WI38 (cell line): ENCODE data around the gene DENND6B.

Source experiments
- H3K4me3 ChIP-seq: 2 replicates; pipeline ENCODE4 v1.5.1; 2011; ENCODE audit warnings: low read depth, mild to moderate bottlenecking, control low read depth, low read length
- TF ChIP-seq, protein P1 (sequence below): IDR thresholded peaks from 2 replicates; pipeline ENCODE4 v1.5.1; 2012; ENCODE audit warnings: low read depth, mild to moderate bottlenecking, control low read depth, low read length

The DENND6B gene

DNA sequence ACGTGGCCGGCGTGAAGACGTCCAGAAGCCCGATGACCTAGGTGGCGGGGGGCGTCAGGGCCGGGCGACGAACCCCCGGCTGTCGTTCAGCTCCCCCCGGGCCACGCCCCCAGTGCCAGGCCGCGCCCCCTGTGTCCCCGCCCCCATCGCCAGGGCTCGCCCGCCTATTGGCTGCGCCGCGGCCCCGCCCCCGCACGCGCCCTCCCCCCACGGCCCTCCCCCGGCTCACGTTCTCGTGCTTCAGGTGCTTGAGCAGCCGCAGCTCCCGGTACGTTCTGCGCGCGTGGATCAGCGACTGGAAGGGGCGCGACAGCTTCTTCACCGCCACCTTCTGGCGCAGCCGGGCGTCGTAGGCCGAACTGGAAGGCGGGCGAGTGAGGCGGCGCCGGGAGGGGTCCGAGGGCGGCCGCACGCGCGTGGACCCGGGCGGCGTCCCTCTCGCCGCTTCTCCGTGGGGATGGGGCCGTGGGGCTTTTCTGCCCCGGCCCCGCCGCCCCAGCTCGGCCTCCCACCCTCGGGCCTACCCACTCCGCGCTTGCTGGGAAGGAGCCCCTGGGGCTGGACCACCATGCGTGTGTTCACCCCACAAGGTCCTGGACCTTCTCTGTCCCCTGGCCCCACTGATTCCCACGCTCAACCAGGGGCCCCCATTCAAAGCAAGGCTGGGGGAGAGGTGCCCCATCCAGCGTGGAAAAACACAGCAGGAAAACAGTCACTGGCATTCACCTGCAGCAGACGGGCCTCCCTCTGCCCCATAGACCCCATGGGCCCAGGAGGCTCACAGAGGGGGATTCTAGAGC lies 59.0 kb downstream of the DENND6B start:
- TF ChIP-seq, protein P1, sequence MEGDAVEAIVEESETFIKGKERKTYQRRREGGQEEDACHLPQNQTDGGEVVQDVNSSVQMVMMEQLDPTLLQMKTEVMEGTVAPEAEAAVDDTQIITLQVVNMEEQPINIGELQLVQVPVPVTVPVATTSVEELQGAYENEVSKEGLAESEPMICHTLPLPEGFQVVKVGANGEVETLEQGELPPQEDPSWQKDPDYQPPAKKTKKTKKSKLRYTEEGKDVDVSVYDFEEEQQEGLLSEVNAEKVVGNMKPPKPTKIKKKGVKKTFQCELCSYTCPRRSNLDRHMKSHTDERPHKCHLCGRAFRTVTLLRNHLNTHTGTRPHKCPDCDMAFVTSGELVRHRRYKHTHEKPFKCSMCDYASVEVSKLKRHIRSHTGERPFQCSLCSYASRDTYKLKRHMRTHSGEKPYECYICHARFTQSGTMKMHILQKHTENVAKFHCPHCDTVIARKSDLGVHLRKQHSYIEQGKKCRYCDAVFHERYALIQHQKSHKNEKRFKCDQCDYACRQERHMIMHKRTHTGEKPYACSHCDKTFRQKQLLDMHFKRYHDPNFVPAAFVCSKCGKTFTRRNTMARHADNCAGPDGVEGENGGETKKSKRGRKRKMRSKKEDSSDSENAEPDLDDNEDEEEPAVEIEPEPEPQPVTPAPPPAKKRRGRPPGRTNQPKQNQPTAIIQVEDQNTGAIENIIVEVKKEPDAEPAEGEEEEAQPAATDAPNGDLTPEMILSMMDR = no peak
- H3K4me3 ChIP-seq = peak overlapping the region; percentile 35

DNA sequence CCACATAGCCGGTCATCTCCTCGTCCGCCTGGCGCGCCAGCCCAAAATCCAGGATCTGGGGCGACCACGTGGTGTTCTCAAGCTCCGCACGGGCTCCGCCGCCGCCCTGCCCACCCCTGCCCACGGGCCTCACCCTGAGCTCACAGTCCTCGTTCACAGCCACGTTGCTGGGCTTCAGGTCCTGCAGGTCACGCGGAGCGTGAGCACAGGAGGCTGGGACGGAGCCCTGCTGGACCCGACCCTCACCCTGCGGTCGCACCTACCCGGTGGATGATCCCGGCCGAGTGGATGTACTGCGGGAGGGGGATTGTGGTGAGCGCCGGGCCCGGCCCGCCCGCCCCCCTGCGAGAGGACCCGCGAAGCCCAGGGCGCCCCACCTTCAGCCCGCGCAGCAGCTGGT lies 59.8 kb downstream of the DENND6B start:
- H3K4me3 ChIP-seq = no peak overlapping the region

DNA sequence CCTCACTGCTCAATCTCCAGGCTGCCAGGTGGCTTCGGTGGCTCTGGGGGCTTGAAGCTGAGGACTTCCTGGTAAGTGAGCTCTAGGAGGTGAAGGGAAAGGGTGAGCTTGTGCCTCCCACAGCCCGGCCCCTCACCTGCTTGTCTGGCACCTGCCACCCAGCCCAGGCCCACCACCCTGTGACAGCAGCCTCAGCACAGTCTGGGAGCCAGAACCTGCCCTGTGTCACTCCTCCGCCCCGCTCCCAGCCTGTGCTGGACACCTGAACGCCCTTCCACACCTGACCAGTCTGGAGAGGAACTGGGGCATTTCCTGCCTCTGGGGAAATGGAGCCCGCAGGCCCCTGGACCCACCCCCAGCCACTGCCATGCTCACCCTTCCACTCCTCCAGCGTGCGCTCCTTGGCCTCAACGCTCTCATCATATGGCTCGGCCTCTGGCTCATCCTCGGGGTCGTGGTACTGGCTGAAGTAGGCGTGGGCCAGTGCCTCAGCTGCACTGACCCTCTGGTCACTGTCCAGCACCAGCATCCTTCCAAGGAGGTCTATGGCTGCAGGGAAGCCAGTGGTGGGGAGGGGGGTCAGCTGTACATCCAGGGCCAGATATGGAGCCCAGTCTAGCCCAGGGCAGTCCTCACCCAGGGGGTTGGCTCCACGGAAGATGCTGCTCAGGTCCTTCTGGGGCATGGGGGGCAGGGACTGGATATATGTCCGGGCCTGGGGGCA lies 61.7 kb downstream of the DENND6B start:
- no peak overlapping the region for H3K4me3 ChIP-seq
- TF ChIP-seq, protein P1 = no peak

More for the DNA sequence above, 59.8 kb downstream of the DENND6B start:
- TF ChIP-seq, protein P1 = no peak

DNA sequence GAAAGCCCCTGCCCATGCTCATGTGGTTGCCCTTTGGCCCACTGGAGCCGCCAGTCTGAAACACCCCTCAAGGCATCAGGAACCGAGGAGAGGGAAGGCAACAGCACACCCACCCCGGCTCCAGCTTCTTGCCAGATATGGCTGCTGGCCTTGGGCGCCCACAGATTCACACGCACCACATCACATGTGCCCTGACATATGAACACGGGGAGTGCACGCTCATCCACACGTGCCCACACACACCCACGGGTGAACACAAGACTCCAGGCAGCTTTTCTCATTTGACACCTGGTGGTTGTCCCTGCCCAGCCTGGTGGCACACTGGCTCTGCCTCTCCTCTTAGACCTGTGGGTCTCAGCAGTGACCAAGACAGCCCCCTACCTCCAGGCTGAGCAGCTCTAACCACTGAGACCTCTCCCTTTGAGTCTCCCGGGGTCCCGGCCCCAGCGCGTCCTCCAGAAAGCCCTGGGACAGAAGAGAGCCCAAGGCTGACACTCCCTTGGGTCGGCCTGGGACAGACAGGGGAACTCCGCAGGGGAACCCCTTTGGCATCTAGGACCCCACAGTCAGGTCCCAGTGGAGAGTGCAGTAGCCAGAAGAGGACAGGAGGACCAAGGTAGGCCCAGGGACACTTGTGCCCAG lies 62.6 kb downstream of the DENND6B start:
- TF ChIP-seq, protein P1 = no peak
- H3K4me3 ChIP-seq = no peak overlapping the region

DNA sequence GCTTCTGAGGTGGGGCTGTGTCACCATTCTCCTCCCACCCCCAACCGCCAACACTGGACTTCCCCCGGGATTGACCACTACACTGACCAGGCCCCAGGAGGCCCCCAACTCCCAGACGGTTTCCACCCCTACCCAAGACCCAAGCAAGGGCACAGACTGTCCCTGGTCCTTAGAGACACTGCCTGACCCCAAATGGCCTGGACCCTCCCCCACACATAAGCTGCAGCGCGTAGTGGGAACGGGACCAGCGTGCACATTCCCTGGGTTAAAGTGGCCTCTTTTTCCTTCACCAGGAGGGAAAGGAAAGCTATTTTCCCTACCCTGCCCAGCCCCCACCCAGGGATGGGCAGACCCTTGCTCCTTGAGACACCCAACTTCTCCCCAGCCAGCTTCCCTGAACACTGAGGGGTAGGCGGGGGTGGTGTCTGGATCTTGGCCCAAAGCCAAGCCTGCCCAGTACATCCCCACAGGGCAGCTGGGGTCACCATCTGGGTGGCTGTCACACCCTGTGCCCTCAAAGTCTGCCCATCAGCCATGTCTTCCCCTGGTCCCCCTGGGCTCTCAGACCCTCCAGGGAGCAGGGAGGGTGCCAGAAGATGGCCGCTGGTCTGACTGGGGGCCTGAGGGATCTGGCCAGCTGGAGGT lies 63.7 kb downstream of the DENND6B start:
- TF ChIP-seq, protein P1 = no peak
- no peak overlapping the region for H3K4me3 ChIP-seq

DNA sequence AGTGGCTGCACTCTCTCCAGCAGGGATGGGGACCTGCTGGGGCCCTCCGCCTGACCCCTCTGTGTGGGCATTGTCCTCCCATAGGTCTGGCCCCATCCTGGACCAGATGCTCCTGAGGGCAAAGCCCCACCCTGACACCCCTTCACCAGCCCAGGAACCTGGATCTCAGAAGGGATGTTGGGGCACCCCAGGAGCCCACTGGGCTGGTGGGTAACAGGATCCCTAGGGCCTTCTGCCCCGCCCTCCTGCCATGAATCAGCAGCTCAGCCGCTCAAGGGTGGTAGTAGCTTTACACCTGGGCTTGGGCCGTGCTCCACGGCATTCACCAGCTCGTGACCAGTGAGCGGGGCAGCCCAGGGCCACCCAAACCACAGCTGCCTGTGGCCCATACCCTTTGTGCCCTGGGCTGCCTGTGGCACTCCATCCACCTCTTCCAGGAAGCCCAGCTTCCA lies 64.3 kb downstream of the DENND6B start:
- TF ChIP-seq, protein P1 = no peak
- H3K4me3 ChIP-seq = no peak overlapping the region
